IMR-90 (cell line): ENCODE results near the gene PRPSAP1. TPM values are rescaled to one million over a fixed set of nuclear protein-coding genes. Genes with fewer than 3 reads are reported as not detected.

Experiments
- ATAC-seq: fragments of 200-7000 bp; cut with Tn5 transposase; 2 replicates; pipeline ENCODE4 v1.9.1; 2020; ENCODE audit warnings: low read depth, mild to moderate bottlenecking, moderate library complexity
- BruUV-seq: library from RNA; stranded (reverse); fragments of 400-500 nt; replicated peaks from 2 replicates; lab custom pipeline; 2021; lab: Mats Ljungman, UMichigan
- CTCF ChIA-PET: fragments of 300-600 bp; formaldehyde crosslinking; extraction: SDS; loops from one replicate; lab custom pipeline; 2021; ENCODE audit warnings: antibody characterized with exemption; lab: Yijun Ruan, JAX
- POLR2A ChIA-PET: fragments of 300-600 bp; sonication (Branson Sonifier 250); formaldehyde crosslinking; loops from one replicate; lab custom pipeline; 2022; ENCODE audit warnings: antibody characterized with exemption; ENCODE audit not compliant: unreplicated experiment; lab: Charles Lee
- DNase-seq: peaks from one replicate; pipeline ENCODE4 v3.0.0; 2013
- H2AFZ ChIP-seq: replicated peaks from 2 replicates; pipeline ENCODE3; 2013; ENCODE audit warnings: low read length, mild to moderate bottlenecking; ENCODE audit not compliant: poor library complexity
- H2AK5ac ChIP-seq: 2 replicates; pipeline ENCODE4 v1.6.1; 2013; ENCODE audit warnings: low read depth, low read length, inconsistent platforms
- H2AK9ac ChIP-seq: replicated peaks from 2 replicates; pipeline ENCODE3; 2013; ENCODE audit warnings: mild to moderate bottlenecking, low read depth, low read length, moderate library complexity; ENCODE audit not compliant: poor library complexity
- H2BK120ac ChIP-seq: 2 replicates; pipeline ENCODE4 v1.6.1; 2013; ENCODE audit warnings: low read depth, low read length, inconsistent platforms
- H2BK15ac ChIP-seq: 3 replicates; pipeline ENCODE4 v1.6.1; 2013; ENCODE audit warnings: low read depth, low read length, inconsistent platforms
- H2BK20ac ChIP-seq: 2 replicates; pipeline ENCODE4 v1.6.1; 2013; ENCODE audit warnings: low read depth, mild to moderate bottlenecking, inconsistent platforms, low read length, moderate library complexity
- H2BK5ac ChIP-seq: 2 replicates; pipeline ENCODE4 v1.6.1; 2013; ENCODE audit warnings: mild to moderate bottlenecking, low read depth, low read length, inconsistent platforms; ENCODE audit not compliant: poor library complexity, severe bottlenecking
- H3K14ac ChIP-seq: replicated peaks from 2 replicates; pipeline ENCODE4 v1.6.1; 2013; ENCODE audit warnings: low read depth, low read length, inconsistent platforms
- H3K18ac ChIP-seq: 2 replicates; pipeline ENCODE4 v1.6.1; 2013; ENCODE audit warnings: low read depth, low read length, control low read depth
- H3K23ac ChIP-seq: 2 replicates; pipeline ENCODE4 v1.6.1; 2013; ENCODE audit warnings: low read depth, low read length, inconsistent platforms
- H3K27ac ChIP-seq: 2 replicates; pipeline ENCODE4 v1.5.1; 2013; ENCODE audit warnings: mild to moderate bottlenecking, control low read depth, low read length; ENCODE audit not compliant: insufficient read depth
- H3K27me3 ChIP-seq: 2 replicates; pipeline ENCODE4 v1.6.1; 2013; ENCODE audit warnings: low read length; ENCODE audit not compliant: control insufficient read depth, insufficient read depth
- H3K36me3 ChIP-seq: 2 replicates; pipeline ENCODE4 v1.6.1; 2013; ENCODE audit warnings: low read length, mixed read lengths; ENCODE audit not compliant: control insufficient read depth, insufficient read depth
- H3K4ac ChIP-seq: 2 replicates; pipeline ENCODE4 v1.6.1; 2013; ENCODE audit warnings: low read depth, low read length, inconsistent platforms
- H3K4me1 ChIP-seq: 2 replicates; pipeline ENCODE4 v1.6.1; 2013; ENCODE audit warnings: low read length, mixed read lengths; ENCODE audit not compliant: control insufficient read depth, insufficient read depth
- H3K4me2 ChIP-seq: 2 replicates; pipeline ENCODE4 v1.6.1; 2013; ENCODE audit warnings: low read depth, mild to moderate bottlenecking, control low read depth, low read length, moderate library complexity
- H3K4me3 ChIP-seq: 2 replicates; pipeline ENCODE4 v1.5.1; 2013; ENCODE audit warnings: low read depth, mild to moderate bottlenecking, control low read depth, low read length, moderate library complexity; ENCODE audit not compliant: insufficient read depth
- H3K56ac ChIP-seq: 2 replicates; pipeline ENCODE4 v1.6.1; 2013; ENCODE audit warnings: low read length, inconsistent platforms; ENCODE audit not compliant: insufficient read depth; ENCODE audit errors: extremely low read depth
- H3K79me1 ChIP-seq, 2 experiments: 2 replicates each; pipeline ENCODE4 v1.6.1; 2013; ENCODE audit warnings: low read length in 2 of 2, inconsistent platforms in 1 of 2, low read depth in 1 of 2
- H3K9ac ChIP-seq: 2 replicates; pipeline ENCODE4 v1.6.1; 2013; ENCODE audit warnings: low read depth, low read length, control low read depth
- H3K9me1 ChIP-seq: 2 replicates; pipeline ENCODE4 v1.6.1; 2013; ENCODE audit warnings: low read length, inconsistent platforms; ENCODE audit not compliant: insufficient read depth
- H3K9me3 ChIP-seq: 2 replicates; pipeline ENCODE4 v1.6.1; 2013; ENCODE audit warnings: low read length; ENCODE audit not compliant: control insufficient read depth, insufficient read depth
- H4K20me1 ChIP-seq: 2 replicates; pipeline ENCODE4 v1.6.1; 2013; ENCODE audit warnings: low read length, inconsistent platforms; ENCODE audit not compliant: insufficient read depth
- H4K5ac ChIP-seq: 2 replicates; pipeline ENCODE4 v1.6.1; 2013; ENCODE audit warnings: mild to moderate bottlenecking, low read depth, low read length, control low read depth
- H4K8ac ChIP-seq, 2 experiments: 2 replicates each; pipeline ENCODE4 v1.6.1; 2013; ENCODE audit warnings: low read depth in 2 of 2, low read length in 2 of 2, control low read depth in 1 of 2, inconsistent platforms in 1 of 2
- H4K91ac ChIP-seq: 2 replicates; pipeline ENCODE4 v1.6.1; 2013; ENCODE audit warnings: low read depth, low read length, inconsistent platforms; ENCODE audit not compliant: insufficient read depth
- CEBPB ChIP-seq: IDR thresholded peaks from 2 replicates; pipeline ENCODE4 v1.6.1; 2012; ENCODE audit warnings: low read depth, low read length, improper control_type of control experiment
- CHD1 ChIP-seq: IDR thresholded peaks from 2 replicates; pipeline ENCODE4 v1.6.1; 2012; ENCODE audit warnings: low read depth, low read length, improper control_type of control experiment
- CTCF ChIP-seq: conservative IDR thresholded peaks from 2 replicates; pipeline ENCODE4 v1.5.1; 2012; ENCODE audit warnings: mild to moderate bottlenecking, low read depth, low read length, improper control_type of control experiment
- ELK1 ChIP-seq: fragments of 150-350 bp; IDR thresholded peaks from 2 replicates; pipeline ENCODE4 v1.6.1; 2016; ENCODE audit warnings: low read depth, mild to moderate bottlenecking, low read length, moderate library complexity, borderline replicate concordance
- MAZ ChIP-seq: IDR thresholded peaks from 2 replicates; pipeline ENCODE4 v1.6.1; 2012; ENCODE audit warnings: low read depth, mild to moderate bottlenecking, low read length, improper control_type of control experiment, moderate library complexity, borderline replicate concordance
- MXI1 ChIP-seq: IDR thresholded peaks from 2 replicates; pipeline ENCODE4 v1.6.1; 2012; ENCODE audit warnings: low read depth, mild to moderate bottlenecking, low read length, moderate library complexity, borderline replicate concordance
- NFE2L2 ChIP-seq: fragments of 150-350 bp; IDR thresholded peaks from 2 replicates; pipeline ENCODE4 v1.6.1; 2016; ENCODE audit warnings: low read depth, mild to moderate bottlenecking, low read length
- POLR2A ChIP-seq: IDR thresholded peaks from 2 replicates; pipeline ENCODE4 v1.6.1; 2012; ENCODE audit warnings: mild to moderate bottlenecking, low read depth, low read length
- RFX5 ChIP-seq: IDR thresholded peaks from 2 replicates; pipeline ENCODE4 v1.8.0; 2012; ENCODE audit warnings: low read depth, mild to moderate bottlenecking, low read length, moderate library complexity
- WGBS, 2 experiments: methylation state at CpG; one replicate each; pipeline versions ENCODE4 v1.1.5 to v1.1.7; 2013; ENCODE audit warnings: missing lambda C conversion rate in 2 of 2; ENCODE audit not compliant: insufficient read length in 1 of 2; ENCODE audit errors: extremely low coverage in 2 of 2; 5-methylcytosine and 5-hydroxymethylcytosine counted together
- dilution Hi-C: fragments of 300-500 bp; cut with HindIII; formaldehyde crosslinking; loops from one replicate; pipeline ENCODE4 v1.14.3; 2018; ENCODE audit warnings: low sequenced_read_pairs; ENCODE audit not compliant: unreplicated experiment
- in situ Hi-C: fragments of 300-500 bp; cut with MboI; formaldehyde crosslinking; loops from 3 replicates; pipeline ENCODE4 v1.14.3; 2019; ENCODE audit warnings: low sequenced_read_pairs, inconsistent platforms, mixed read lengths
- intact Hi-C: fragments of 100-400 bp; cut with micrococcal nuclease; formaldehyde crosslinking; loops from 2 replicates; pipeline ENCODE4 v1.10.0; 2022
- polyA plus RNA-seq, 3 experiments: library from polyadenylated mRNA; depleted of rRNA; stranded (reverse); fragments of >200 nt; gene quantifications; 2 replicates each; pipeline ENCODE4 v1.2.3, GENCODE V29; 2012; ENCODE audit warnings: low replicate concordance in 1 of 3
- total RNA-seq: library from RNA; depleted of rRNA; stranded (reverse); fragments of >200 nt; gene quantifications from 2 replicates; pipeline ENCODE4 v1.2.3, GENCODE V29; 2012

PRPSAP1 gene
- total and polyA plus RNA-seq, 2 of the 4 experiments (the other 2 are of a cell fraction), result 34.4 to 48.6 TPM

GRCh38 chr17:76261421-76262215 is 92.1 kb downstream of the PRPSAP1 start (continued):
- TF ChIP-seq NFE2L2 (no peak), POLR2A (no peak)

GRCh38 chr17:76260669-76261068 is 93.0 kb downstream of the PRPSAP1 start:
- no peak overlapping the region for H3K18ac ChIP-seq
- in situ Hi-C loops, result no loop called here
- H2BK15ac ChIP-seq, result no peak overlapping the region; the same call in 2 of the 3 replicates
- no TSS peak for BruUV-seq
- ChIA-PET CTCF (interaction anchor here (0.6 kb wide), 1 partner anchor 77 kb away, joined by 3 read pairs; no protein-coding TSS in a partner anchor), POLR2A (no interaction called here)
- intact Hi-C loops, result no loop called here
- H3K4ac ChIP-seq, result 0 out of 2 replicates have a peak overlapping the region, but pooled peaks have one; percentile 17
- no peaks in the 10 kb centered on the region for H3K9me3 ChIP-seq
- TF ChIP-seq MXI1, result no peak
- TF ChIP-seq RFX5, result no peak
- TF ChIP-seq MAZ, result no peak
- TF ChIP-seq CTCF, result no peak
- no peak for TF ChIP-seq CHD1
- no peak for TF ChIP-seq ELK1
- no peak for TF ChIP-seq CEBPB
- H2AK9ac ChIP-seq, result no peak overlapping the region
- H4K8ac ChIP-seq, result no peak overlapping the region
- H3K14ac ChIP-seq, result no peak overlapping the region
- WGBS, 2 experiments, result 40% methylated on average over 1 of the region's 5 CpGs; no CpG with 5 or more reads in 1 of the 2 experiments
- peaks cover 2% of the 10 kb centered on the region for H3K4me1 ChIP-seq
- ATAC-seq (no peak), DNase-seq (no peak)
- no peak overlapping the region for H3K23ac ChIP-seq
- H2AK5ac ChIP-seq, result no peak overlapping the region
- no peak overlapping the region; the same call in 1 of the 2 replicates for H2BK120ac ChIP-seq
- 0 out of 4 replicates have a peak, but pooled peaks cover 0 to 10% of the 10 kb centered on the region in 2 experiments for H3K79me1 ChIP-seq
- H4K91ac ChIP-seq, result no peak overlapping the region
- no peak overlapping the region for H4K5ac ChIP-seq
- H2BK20ac ChIP-seq, result peak overlapping the region; percentile 8; the same call in 1 of the 2 replicates
- peaks cover 10% of the 10 kb centered on the region for H3K9me1 ChIP-seq
- no peak overlapping the region for H2AFZ ChIP-seq
- H4K20me1 ChIP-seq, result no peaks in the 10 kb centered on the region
- H3K4me3 ChIP-seq, result no peak overlapping the region
- H3K56ac ChIP-seq, result no peak overlapping the region
- H3K27ac ChIP-seq, result no peak overlapping the region
- dilution Hi-C loops, result no loop called here
- no peaks in the 10 kb centered on the region for H3K36me3 ChIP-seq
- H3K4me2 ChIP-seq, result no peak overlapping the region
- H3K9ac ChIP-seq, result no peak overlapping the region
- H3K27me3 ChIP-seq, result no peaks in the 10 kb centered on the region
- H2BK5ac ChIP-seq, result no peak overlapping the region
